Measurements from ENCODE around the gene CBLC.

The CBLC gene

GRCh38 chr19:44752816-44753625 is 24.7 kb upstream of the CBLC start (continued):
- no peak for TF ChIP-seq ZBTB49 (tag by site-specific recombination; IDR thresholded peaks at IDR 0.05; ENCODE audit: low read depth)
- TF ChIP-seq ZNF391 (tag by site-specific recombination; IDR thresholded peaks at IDR 0.05; ENCODE audit: borderline replicate concordance, low read depth): peak; percentile 41; the same call in 1 of the 2 replicates
- no peak for TF ChIP-seq ZNF623 (tag by site-specific recombination; IDR thresholded peaks at IDR 0.05)
- TF ChIP-seq ZNF658 (tag by site-specific recombination; IDR thresholded peaks at IDR 0.05): no peak
- TF ChIP-seq ZFP41 (tag by site-specific recombination; IDR thresholded peaks at IDR 0.05; ENCODE audit: borderline replicate concordance): no peak
- TF ChIP-seq ZNF148 (tag by site-specific recombination; IDR thresholded peaks at IDR 0.05; ENCODE audit: borderline replicate concordance): no peak
- TF ChIP-seq ZNF514 (tag by site-specific recombination; IDR thresholded peaks at IDR 0.05): no peak
- no peak for TF ChIP-seq ZNF37A (tag by site-specific recombination; IDR thresholded peaks at IDR 0.05)
- TF ChIP-seq ZNF248 (tag by site-specific recombination; IDR thresholded peaks at IDR 0.05): no peak
- TF ChIP-seq ZNF157 (tag by site-specific recombination; IDR thresholded peaks at IDR 0.05): no peak
- TF ChIP-seq ELK4 (IDR thresholded peaks at IDR 0.05; ENCODE audit: borderline replicate concordance, low read depth, low read length): no peak
- 0 out of 2 replicates have a peak, but pooled peaks have one; percentile 44 for TF ChIP-seq BCL11B (tag by site-specific recombination; IDR thresholded peaks at IDR 0.05; ENCODE audit: low read depth)
- 0 out of 2 replicates have a peak, but pooled peaks have one; percentile 23 for TF ChIP-seq ZNF239 (tag by site-specific recombination; IDR thresholded peaks at IDR 0.05)
- TF ChIP-seq ZNF629 (tag by site-specific recombination; IDR thresholded peaks at IDR 0.05): peak; percentile 93
- TF ChIP-seq, protein P1, sequence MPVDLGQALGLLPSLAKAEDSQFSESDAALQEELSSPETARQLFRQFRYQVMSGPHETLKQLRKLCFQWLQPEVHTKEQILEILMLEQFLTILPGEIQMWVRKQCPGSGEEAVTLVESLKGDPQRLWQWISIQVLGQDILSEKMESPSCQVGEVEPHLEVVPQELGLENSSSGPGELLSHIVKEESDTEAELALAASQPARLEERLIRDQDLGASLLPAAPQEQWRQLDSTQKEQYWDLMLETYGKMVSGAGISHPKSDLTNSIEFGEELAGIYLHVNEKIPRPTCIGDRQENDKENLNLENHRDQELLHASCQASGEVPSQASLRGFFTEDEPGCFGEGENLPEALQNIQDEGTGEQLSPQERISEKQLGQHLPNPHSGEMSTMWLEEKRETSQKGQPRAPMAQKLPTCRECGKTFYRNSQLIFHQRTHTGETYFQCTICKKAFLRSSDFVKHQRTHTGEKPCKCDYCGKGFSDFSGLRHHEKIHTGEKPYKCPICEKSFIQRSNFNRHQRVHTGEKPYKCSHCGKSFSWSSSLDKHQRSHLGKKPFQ (tag by site-specific recombination; IDR thresholded peaks at IDR 0.05): peak; percentile 86
- no peak for TF ChIP-seq ZNF544 (tag by site-specific recombination; IDR thresholded peaks at IDR 0.05)
- no peak for TF ChIP-seq ZSCAN23 (tag by site-specific recombination; IDR thresholded peaks at IDR 0.05)
- peak; percentile 56; the same call in 1 of the 2 replicates for TF ChIP-seq ZNF610 (tag by site-specific recombination; IDR thresholded peaks at IDR 0.05; ENCODE audit: borderline replicate concordance)
- peak; percentile 73 for TF ChIP-seq ZBTB17 (tag by site-specific recombination; IDR thresholded peaks at IDR 0.05)
- TF ChIP-seq SP2 (tag by site-specific recombination; IDR thresholded peaks at IDR 0.05): peak; percentile 78
- TF ChIP-seq SP3 (tag by site-specific recombination; IDR thresholded peaks at IDR 0.05): peak; percentile 40
- TF ChIP-seq KLF8 (tag by site-specific recombination; IDR thresholded peaks at IDR 0.05): peak; percentile 81; the same call in 1 of the 2 replicates
- TF ChIP-seq ZNF221 (tag by site-specific recombination; IDR thresholded peaks at IDR 0.05; ENCODE audit: borderline replicate concordance): no peak
- no peak for TF ChIP-seq ZNF624 (tag by site-specific recombination; IDR thresholded peaks at IDR 0.05)
- no peak for TF ChIP-seq ZNF596 (tag by site-specific recombination; IDR thresholded peaks at IDR 0.05)
- peak; percentile 84 for TF ChIP-seq ZEB2 (tag by site-specific recombination; IDR thresholded peaks at IDR 0.05)
- no peak for TF ChIP-seq ZNF155 (tag by site-specific recombination; IDR thresholded peaks at IDR 0.05)
- TF ChIP-seq ZNF513 (tag by site-specific recombination; IDR thresholded peaks at IDR 0.05): no peak
- TF ChIP-seq SCRT1 (tag by site-specific recombination; IDR thresholded peaks at IDR 0.05; ENCODE audit: borderline replicate concordance): no peak
- TF ChIP-seq ZNF324 (tag by site-specific recombination; IDR thresholded peaks at IDR 0.05): peak; percentile 71; the same call in 1 of the 2 replicates
- TF ChIP-seq RBAK (tag by site-specific recombination; IDR thresholded peaks at IDR 0.05): no peak
